H1 (cell line): ENCODE results near the gene ACYP2.

Experiments
- CREB1 ChIP-seq: IDR thresholded peaks from 2 replicates; pipeline ENCODE4 v1.6.1; 2012; ENCODE audit warnings: inconsistent platforms
- CTCF ChIP-seq, 3 experiments: IDR thresholded peaks; 1 replicate in 2 of 3; 2 replicates in 1 of 3; pipeline versions ENCODE4 v1.5.1 to v1.6.1; 2011; ENCODE audit warnings: low read length in 3 of 3, mild to moderate bottlenecking in 3 of 3, inconsistent platforms in 2 of 3, low read depth in 1 of 3, moderate library complexity in 1 of 3; ENCODE audit not compliant: insufficient read depth in 1 of 3; ENCODE audit errors: control extremely low read depth in 1 of 3
- GABPA ChIP-seq: IDR thresholded peaks from 2 replicates; pipeline ENCODE4 v1.6.1; 2011; ENCODE audit warnings: mild to moderate bottlenecking, low read length, moderate library complexity, borderline replicate concordance; ENCODE audit not compliant: insufficient read depth
- NRF1 ChIP-seq: IDR thresholded peaks from 2 replicates; pipeline ENCODE4 v1.6.1; 2011; ENCODE audit warnings: mild to moderate bottlenecking, low read depth, low read length, improper control_type of control experiment
- POLR2A ChIP-seq, 2 experiments: IDR thresholded peaks; 1 replicate in 1 of 2; 2 replicates in 1 of 2; pipeline ENCODE4 v1.6.1; 2011; ENCODE audit warnings: low read depth in 2 of 2, low read length in 2 of 2, mild to moderate bottlenecking in 2 of 2; ENCODE audit errors: control extremely low read depth in 1 of 2

DNA sequence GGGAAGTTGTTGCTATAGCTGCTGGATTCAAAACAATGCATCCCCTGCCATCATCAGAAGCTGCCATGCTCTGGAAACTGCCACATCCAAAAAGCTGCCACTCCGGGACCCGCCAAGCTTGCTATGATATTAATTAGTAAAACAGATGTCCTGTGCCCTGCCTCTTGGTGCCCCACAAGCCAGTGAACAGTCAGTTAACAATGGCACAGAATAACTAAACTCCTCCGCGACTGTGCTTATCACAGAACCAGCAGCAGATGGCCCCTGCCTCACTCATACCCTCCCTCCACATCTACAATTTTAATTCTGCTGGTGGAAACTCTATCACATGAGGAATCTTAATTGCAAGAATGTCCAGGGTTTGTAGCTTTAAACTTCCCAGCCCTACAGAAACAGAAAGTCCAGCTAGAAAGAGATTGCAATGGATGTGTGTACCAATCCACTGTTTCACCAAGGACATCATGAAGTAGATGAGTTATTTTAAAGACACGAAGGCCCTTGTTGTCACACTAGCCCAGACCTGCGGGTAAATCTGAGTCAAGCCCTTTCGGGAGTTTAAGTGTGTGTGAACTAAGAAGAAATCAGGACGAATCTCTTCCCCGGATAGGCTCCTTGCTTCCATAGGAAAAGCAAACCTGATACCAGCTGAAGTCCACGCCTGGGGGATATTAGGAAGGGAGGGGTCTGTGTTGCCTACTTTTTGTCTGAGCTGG is 7.4 kb upstream of the ACYP2 start:
- TF ChIP-seq CREB1 (no peak), CTCF (IDR thresholded peaks at IDR 0.05; ENCODE audit: control extremely low read depth in 1 of 3, insufficient read depth in 1 of 3, low read depth in 1 of 3, low read length in 3 of 3) (no peak), POLR2A (IDR thresholded peaks at IDR 0.05; ENCODE audit: control extremely low read depth in 1 of 2, low read depth in 2 of 2, low read length in 2 of 2) (no peak), NRF1 (no peak), GABPA (no peak)
